PC-3 (cell line): ENCODE measurements around the gene ARHGEF28.

Experiments
- CTCF ChIP-seq: fragments of 300-600 bp; sonication (generic); conservative IDR thresholded peaks from 2 replicates; pipeline ENCODE4 v1.5.1; 2017; ENCODE audit warnings: antibody characterized with exemption, low read depth, mild to moderate bottlenecking, low read length
- EZH2 ChIP-seq: fragments of 300-600 bp; sonication (generic); IDR thresholded peaks from one replicate; pipeline ENCODE4 v1.6.1; 2017; ENCODE audit warnings: antibody characterized with exemption, mild to moderate bottlenecking, low read length; ENCODE audit not compliant: unreplicated experiment

GRCh38 chr5:73599380-73599779, 26.6 kb upstream of the ARHGEF28 start:
- no peak for TF ChIP-seq CTCF
- TF ChIP-seq EZH2 = no peak
